ENCODE measurements around the gene IL18BP. TPM values are rescaled to one million over a fixed set of nuclear protein-coding genes. Genes with fewer than 3 reads are reported as not detected.

Gene IL18BP
- total RNA-seq, 1 donor from 2014 or later, result 18.0 TPM

GRCh38 chr11:72014761-72015320, 16.1 kb downstream of the IL18BP start:
- no peak overlapping the region for H3K4me3 ChIP-seq
- no peaks in the 10 kb centered on the region for H3K9me3 ChIP-seq
- DNase-seq (no peak), ATAC-seq (no peak)
- H3K27ac ChIP-seq, result no peak overlapping the region
- no peak for TF ChIP-seq CTCF (IDR thresholded peaks at IDR 0.05)
- intact Hi-C loops (cut with DNase I), result no loop called here
- peaks cover 26% of the 10 kb centered on the region for H3K4me1 ChIP-seq
- peaks cover 100% of the 10 kb centered on the region for H3K36me3 ChIP-seq
- no peaks in the 10 kb centered on the region for H3K27me3 ChIP-seq (ENCODE audit: low read depth)

- intact Hi-C loops (cut with DNase I), result no loop called here
- ATAC-seq, result no peak
- H3K9me3 ChIP-seq, result no peaks in the 10 kb centered on the region
- no peak overlapping the region for H3K4me3 ChIP-seq
- no peak for TF ChIP-seq CTCF (IDR thresholded peaks at IDR 0.05)
- H3K27me3 ChIP-seq (ENCODE audit: low read depth), result no peaks in the 10 kb centered on the region
- peaks cover 100% of the 10 kb centered on the region for H3K36me3 ChIP-seq
- peaks cover 26% of the 10 kb centered on the region for H3K4me1 ChIP-seq
- no peak for DNase-seq
- H3K27ac ChIP-seq, result no peak overlapping the region
Measured at GRCh38 chr11:72015511-72016061, 16.9 kb downstream of the IL18BP start.

GRCh38 chr11:72018171-72018570, 19.5 kb downstream of the IL18BP start:
- no peak for TF ChIP-seq CTCF (IDR thresholded peaks at IDR 0.05)
- no peak overlapping the region for H3K27ac ChIP-seq
- H3K4me1 ChIP-seq, result peaks cover 14% of the 10 kb centered on the region
- ATAC-seq (no peak), DNase-seq (no peak)
- H3K4me3 ChIP-seq, result no peak overlapping the region
- intact Hi-C loops (cut with DNase I), result no loop called here
- H3K36me3 ChIP-seq, result peaks cover 100% of the 10 kb centered on the region
- no peaks in the 10 kb centered on the region for H3K9me3 ChIP-seq
- H3K27me3 ChIP-seq (ENCODE audit: low read depth), result no peaks in the 10 kb centered on the region

- H3K36me3 ChIP-seq, result peaks cover 96% of the 10 kb centered on the region
- intact Hi-C loops (cut with DNase I), result no loop called here
Measured at GRCh38 chr11:72023335-72023734, 24.6 kb downstream of the IL18BP start.

GRCh38 chr11:72024069-72024754, 25.5 kb downstream of the IL18BP start:
- DNase-seq, result no peak
- Histone ChIP-seq H3K27ac (no peak overlapping the region), H3K4me1 (peaks cover 33% of the 10 kb centered on the region), H3K9me3 (no peaks in the 10 kb centered on the region), H3K4me3 (no peak overlapping the region), H3K36me3 (peaks cover 96% of the 10 kb centered on the region), H3K27me3 (ENCODE audit: low read depth) (no peaks in the 10 kb centered on the region)
- ATAC-seq, result no peak
- no peak for TF ChIP-seq CTCF (IDR thresholded peaks at IDR 0.05)
- intact Hi-C loops (cut with DNase I), result no loop called here

More at GRCh38 chr11:72023335-72023734, 24.6 kb downstream of the IL18BP start:
- DNase-seq, result no peak
- no peak overlapping the region for H3K27ac ChIP-seq
- no peak overlapping the region for H3K4me3 ChIP-seq
- peaks cover 33% of the 10 kb centered on the region for H3K4me1 ChIP-seq
- TF ChIP-seq CTCF (IDR thresholded peaks at IDR 0.05), result no peak
- no peaks in the 10 kb centered on the region for H3K27me3 ChIP-seq (ENCODE audit: low read depth)
- ATAC-seq, result no peak
- H3K9me3 ChIP-seq, result no peaks in the 10 kb centered on the region

Measured in lower lobe of right lung (tissue), 2 donors.